ENCODE results near the gene BCL2L14.
A peak's percentile ranks its signal among the peaks of the same experiment; 100 is the strongest.

Gene BCL2L14, protein sequence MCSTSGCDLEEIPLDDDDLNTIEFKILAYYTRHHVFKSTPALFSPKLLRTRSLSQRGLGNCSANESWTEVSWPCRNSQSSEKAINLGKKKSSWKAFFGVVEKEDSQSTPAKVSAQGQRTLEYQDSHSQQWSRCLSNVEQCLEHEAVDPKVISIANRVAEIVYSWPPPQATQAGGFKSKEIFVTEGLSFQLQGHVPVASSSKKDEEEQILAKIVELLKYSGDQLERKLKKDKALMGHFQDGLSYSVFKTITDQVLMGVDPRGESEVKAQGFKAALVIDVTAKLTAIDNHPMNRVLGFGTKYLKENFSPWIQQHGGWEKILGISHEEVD

DNA sequence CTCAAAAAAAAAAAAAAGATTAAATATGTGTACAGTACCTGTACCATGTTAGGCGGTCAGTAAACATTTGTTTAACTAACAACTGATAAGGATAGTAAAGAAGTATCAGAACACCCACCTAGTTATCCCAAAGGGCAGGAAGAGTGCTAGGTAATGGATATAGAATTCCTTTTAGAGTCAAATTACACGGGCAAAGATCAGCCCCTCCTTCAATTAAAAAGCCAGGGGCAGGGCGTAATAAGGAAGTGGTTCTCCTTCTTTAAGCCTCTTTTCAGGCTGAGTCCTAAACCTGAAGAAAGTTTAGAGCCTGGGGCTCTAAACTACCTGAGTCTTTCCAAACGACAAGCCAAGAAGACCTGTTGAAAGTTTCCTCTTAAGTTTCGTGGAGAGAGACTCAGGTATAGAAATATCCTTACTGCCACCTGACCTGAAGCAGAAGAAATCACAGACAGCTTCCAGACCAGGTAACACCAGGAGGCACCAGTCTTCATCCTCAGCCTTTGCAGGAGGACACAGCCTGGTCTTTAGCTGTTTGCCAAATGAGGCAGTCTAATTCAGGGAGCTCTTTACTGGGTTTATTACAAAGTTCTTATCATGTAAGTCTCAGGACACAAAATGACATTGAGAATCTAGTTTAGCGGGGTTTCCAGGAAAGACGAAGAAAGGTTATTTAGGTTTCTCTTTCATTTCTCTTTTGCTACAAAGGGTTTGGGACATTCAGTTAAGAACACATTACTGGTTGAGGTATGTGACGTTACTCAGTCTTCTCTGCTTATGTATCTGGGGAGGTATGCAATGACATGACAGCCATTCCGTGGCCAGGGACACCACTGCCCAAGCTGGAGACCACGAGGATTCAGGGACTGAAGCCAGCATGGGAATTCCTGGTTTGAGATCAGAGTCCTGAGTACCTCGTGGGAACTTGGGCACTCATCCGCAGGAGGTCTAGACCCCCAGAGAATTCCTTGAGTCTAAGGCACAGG lies at the start of gene BCL2L14:
TSS of gene BCL2L14 (plus strand) at position 266 of the 983 bp plus-strand sequence. CDS start 8,367 bp downstream, outside the sequence.
- TF ChIP-seq TCF12 (IDR thresholded peaks at IDR 0.05; ENCODE audit: low read depth): no peak
- TF ChIP-seq, protein P1, sequence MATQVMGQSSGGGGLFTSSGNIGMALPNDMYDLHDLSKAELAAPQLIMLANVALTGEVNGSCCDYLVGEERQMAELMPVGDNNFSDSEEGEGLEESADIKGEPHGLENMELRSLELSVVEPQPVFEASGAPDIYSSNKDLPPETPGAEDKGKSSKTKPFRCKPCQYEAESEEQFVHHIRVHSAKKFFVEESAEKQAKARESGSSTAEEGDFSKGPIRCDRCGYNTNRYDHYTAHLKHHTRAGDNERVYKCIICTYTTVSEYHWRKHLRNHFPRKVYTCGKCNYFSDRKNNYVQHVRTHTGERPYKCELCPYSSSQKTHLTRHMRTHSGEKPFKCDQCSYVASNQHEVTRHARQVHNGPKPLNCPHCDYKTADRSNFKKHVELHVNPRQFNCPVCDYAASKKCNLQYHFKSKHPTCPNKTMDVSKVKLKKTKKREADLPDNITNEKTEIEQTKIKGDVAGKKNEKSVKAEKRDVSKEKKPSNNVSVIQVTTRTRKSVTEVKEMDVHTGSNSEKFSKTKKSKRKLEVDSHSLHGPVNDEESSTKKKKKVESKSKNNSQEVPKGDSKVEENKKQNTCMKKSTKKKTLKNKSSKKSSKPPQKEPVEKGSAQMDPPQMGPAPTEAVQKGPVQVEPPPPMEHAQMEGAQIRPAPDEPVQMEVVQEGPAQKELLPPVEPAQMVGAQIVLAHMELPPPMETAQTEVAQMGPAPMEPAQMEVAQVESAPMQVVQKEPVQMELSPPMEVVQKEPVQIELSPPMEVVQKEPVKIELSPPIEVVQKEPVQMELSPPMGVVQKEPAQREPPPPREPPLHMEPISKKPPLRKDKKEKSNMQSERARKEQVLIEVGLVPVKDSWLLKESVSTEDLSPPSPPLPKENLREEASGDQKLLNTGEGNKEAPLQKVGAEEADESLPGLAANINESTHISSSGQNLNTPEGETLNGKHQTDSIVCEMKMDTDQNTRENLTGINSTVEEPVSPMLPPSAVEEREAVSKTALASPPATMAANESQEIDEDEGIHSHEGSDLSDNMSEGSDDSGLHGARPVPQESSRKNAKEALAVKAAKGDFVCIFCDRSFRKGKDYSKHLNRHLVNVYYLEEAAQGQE (IDR thresholded peaks at IDR 0.05; ENCODE audit: low read depth): no peak
- TF ChIP-seq FOXM1 (IDR thresholded peaks at IDR 0.05; ENCODE audit: borderline replicate concordance, low read depth): no peak
- TF ChIP-seq, protein P2, sequence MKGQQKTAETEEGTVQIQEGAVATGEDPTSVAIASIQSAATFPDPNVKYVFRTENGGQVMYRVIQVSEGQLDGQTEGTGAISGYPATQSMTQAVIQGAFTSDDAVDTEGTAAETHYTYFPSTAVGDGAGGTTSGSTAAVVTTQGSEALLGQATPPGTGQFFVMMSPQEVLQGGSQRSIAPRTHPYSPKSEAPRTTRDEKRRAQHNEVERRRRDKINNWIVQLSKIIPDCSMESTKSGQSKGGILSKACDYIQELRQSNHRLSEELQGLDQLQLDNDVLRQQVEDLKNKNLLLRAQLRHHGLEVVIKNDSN (IDR thresholded peaks at IDR 0.05): no peak
- TF ChIP-seq TAF1 (IDR thresholded peaks at IDR 0.05; ENCODE audit: low read depth): no peak
- peak; percentile 37 for TF ChIP-seq RAD21 (IDR thresholded peaks at IDR 0.05; ENCODE audit: low read depth)
- TF ChIP-seq CREB1 (IDR thresholded peaks at IDR 0.05; ENCODE audit: low read depth): no peak

DNA sequence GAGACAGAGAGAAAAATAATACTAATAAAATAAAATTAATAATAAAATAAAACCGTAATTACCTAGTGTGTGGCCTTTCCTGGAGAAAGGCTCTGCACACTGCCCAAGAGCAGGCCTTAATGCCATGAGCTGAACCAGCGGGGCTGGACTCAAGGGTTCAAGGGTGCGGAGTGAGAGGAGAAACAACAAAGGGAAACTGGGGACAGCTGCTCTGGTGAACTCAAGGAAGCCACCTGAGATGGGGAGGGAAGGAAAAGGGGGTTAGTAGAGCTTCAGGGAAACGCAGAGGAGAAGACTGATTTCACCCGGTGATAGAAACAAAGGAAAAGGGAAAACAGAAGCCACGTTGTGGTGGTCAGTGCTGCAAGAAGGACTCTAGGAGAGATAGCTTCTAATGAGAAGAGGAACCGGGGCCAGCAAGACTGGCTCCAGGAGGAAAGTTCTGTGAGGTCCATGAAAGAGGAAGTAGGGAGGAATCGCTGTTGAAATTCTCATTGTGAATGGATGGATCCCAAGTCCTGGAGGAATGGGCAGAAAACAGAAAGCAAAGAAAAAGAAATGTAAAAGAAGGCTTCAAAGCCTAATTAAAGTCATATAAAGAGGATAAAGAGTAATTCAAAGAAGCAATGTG lies 48.3 kb upstream of the BCL2L14 start:
- TF ChIP-seq FOXM1 (IDR thresholded peaks at IDR 0.05; ENCODE audit: borderline replicate concordance, low read depth): no peak
- no peak for TF ChIP-seq CEBPB (IDR thresholded peaks at IDR 0.05)
- TF ChIP-seq EGR1 (IDR thresholded peaks at IDR 0.05): no peak
- TF ChIP-seq, protein P3, sequence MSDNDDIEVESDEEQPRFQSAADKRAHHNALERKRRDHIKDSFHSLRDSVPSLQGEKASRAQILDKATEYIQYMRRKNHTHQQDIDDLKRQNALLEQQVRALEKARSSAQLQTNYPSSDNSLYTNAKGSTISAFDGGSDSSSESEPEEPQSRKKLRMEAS (IDR thresholded peaks at IDR 0.05): no peak
- TF ChIP-seq TAF1 (IDR thresholded peaks at IDR 0.05; ENCODE audit: low read depth): no peak
- no peak for TF ChIP-seq RAD21 (IDR thresholded peaks at IDR 0.05; ENCODE audit: low read depth)
- no peak for TF ChIP-seq TCF12 (IDR thresholded peaks at IDR 0.05; ENCODE audit: low read depth)
- TF ChIP-seq, protein P1 (IDR thresholded peaks at IDR 0.05; ENCODE audit: low read depth): no peak
- no peak for TF ChIP-seq TEAD4 (IDR thresholded peaks at IDR 0.05)
- no peak for TF ChIP-seq YY1 (IDR thresholded peaks at IDR 0.05; ENCODE audit: low read depth)
- TF ChIP-seq, protein P2 (IDR thresholded peaks at IDR 0.05): no peak
- no peak for TF ChIP-seq ZBTB7A (IDR thresholded peaks at IDR 0.05; ENCODE audit: low read depth)

DNA sequence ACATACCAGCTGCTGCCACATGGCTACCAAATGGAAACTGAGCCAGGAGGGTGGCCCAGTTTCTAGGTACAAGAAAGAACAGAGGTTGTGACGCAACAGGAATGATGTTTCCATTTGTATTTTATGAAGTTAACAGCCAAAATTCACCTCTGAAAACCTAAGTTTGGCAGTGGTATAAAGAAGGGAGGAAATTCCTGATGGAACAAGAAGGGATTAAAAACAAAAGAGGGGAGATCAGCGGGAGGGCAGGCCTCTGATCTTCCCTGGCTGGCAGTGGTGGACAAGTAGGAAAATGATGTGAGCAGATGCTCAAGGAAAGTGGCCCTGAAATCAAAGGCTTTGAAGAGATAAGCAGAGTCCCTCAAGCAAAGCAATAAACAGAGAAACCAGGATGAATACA lies 47.3 kb upstream of the BCL2L14 start:
- TF ChIP-seq EP300 (IDR thresholded peaks at IDR 0.05; ENCODE audit: borderline replicate concordance): no peak
- no peak for TF ChIP-seq NFIC (IDR thresholded peaks at IDR 0.05)
- no peak for TF ChIP-seq TEAD4 (IDR thresholded peaks at IDR 0.05)
- TF ChIP-seq EGR1 (IDR thresholded peaks at IDR 0.05): no peak
- TF ChIP-seq, protein P3 (IDR thresholded peaks at IDR 0.05): no peak
- TF ChIP-seq TCF12 (IDR thresholded peaks at IDR 0.05; ENCODE audit: low read depth): no peak

DNA sequence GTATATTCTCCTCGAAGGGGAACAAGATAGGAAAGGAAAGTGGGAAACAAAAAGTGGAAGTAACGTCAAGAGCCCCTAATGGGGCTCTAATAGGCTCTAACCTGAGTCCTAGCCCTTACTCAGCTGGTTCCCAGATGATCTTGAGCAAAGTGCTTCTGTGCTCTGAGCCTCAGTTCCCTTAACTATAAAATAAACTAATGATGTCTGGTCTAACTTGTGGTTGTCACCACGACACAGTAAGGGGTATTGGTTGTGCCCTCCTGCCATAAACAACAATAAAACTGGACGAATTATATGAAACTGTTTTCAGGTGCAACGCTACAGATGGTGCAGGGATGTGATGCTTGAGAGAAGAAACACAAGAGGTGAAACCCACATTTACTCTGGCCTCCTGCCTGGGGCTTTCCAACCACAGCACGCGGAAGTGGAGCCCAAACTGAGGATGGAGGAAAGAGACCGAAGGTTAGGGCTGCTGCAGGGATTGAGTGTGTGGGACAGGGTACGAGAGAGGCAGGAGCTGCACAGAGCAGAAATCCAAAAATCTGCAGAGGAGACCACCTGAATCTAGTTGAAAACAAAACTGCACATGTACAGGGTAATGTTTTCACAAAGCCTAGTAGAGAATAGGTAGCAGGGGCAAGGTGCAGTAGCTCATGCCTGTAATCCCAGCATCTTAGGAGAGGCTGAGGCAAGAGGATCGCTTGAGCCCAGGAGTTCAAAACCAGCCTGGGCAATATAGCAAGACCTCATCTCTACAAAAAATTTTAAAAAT lies 45.6 kb upstream of the BCL2L14 start:
- TF ChIP-seq CREB1 (IDR thresholded peaks at IDR 0.05; ENCODE audit: low read depth) (no peak), FOXM1 (IDR thresholded peaks at IDR 0.05; ENCODE audit: borderline replicate concordance, low read depth) (no peak)

DNA sequence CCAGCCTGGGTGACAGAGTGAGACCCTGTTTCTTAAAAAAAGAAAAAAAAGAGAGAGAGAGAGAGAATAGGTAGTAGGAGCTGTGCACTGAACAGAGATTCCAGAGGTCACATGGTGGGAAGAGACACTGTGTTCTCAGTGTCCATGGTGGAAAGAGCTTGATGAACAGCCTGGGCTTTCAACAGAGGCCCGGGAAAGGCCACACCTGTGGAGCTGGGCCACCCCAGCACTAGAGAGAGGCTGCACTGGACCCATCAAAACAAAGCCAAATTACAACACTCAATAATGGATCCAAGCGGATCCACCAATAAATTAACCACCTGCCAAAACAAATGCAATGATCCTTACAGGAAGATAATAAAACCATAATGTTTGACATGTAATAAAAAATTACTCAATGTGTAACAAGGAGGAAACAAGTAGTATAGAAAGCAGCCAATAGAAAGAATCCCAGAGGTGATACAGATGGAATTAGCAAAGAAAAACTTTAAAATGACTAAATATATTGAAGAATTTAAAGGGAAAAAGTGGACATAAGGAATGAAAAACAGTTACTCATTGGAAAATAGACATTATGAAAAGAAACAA lies 44.8 kb upstream of the BCL2L14 start:
- TF ChIP-seq RAD21 (IDR thresholded peaks at IDR 0.05; ENCODE audit: low read depth): no peak
- no peak for TF ChIP-seq ZBTB7A (IDR thresholded peaks at IDR 0.05; ENCODE audit: low read depth)
- no peak for TF ChIP-seq NFIC (IDR thresholded peaks at IDR 0.05)
- TF ChIP-seq CEBPB (IDR thresholded peaks at IDR 0.05): no peak

Measured in Ishikawa (cell line).